ENCODE data around the gene USP9X.

- no peak for TF ChIP-seq EZH2 (IDR thresholded peaks at IDR 0.05; ENCODE audit: borderline replicate concordance, low read length)
- no peak for TF ChIP-seq CTCF (IDR thresholded peaks at IDR 0.05; ENCODE audit: low read length)
These were observed 42.0 kb upstream of the USP9X start for GRCh38 chrX:41043196-41043595.

Measured in OCI-LY1 (cell line).